Measurements from ENCODE around the gene TMC1. TPM values are rescaled to one million over a fixed set of nuclear protein-coding genes. Genes with fewer than 3 reads are reported as not detected.

Gene TMC1
- total RNA-seq, 1 donor from 2014 or later, result not detected

DNA sequence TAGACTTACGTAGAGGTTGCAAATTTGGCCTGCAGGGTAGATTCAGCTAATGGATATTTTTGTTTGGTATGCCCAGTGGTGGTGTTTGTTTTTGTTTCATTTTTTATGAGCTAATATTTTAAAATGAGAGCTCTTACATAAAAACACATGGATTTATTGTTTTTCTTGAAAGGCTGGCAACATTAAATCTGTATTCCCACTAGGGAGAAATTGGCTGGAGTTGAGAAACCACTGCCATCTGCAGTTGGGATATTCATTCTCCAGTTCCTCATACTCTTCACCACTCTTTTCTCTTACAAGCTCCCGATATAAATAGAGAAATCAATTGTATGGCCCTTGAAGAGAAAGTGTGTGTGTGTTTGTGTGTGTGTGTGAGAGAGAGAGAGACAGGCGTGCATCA lies 288.2 kb downstream of the TMC1 start:
- DNase-seq (ENCODE audit: low spot score), result no peak
- H3K36me3 Mint-ChIP-seq, result peaks cover 2% of the 10 kb centered on the region
- H3K9me3 Mint-ChIP-seq, result peaks cover 12% of the 10 kb centered on the region
- Histone ChIP-seq H3K9me3 (ENCODE audit: low read depth) (no peaks in the 10 kb centered on the region), H3K36me3 (no peaks in the 10 kb centered on the region), H2AFZ (replicated peaks) (no peak overlapping the region), H3F3A (ENCODE audit: low read depth) (no peaks in the 10 kb centered on the region), H3K27me3 (no peaks in the 10 kb centered on the region), H3K27ac (no peak overlapping the region), H3K4me1 (no peaks in the 10 kb centered on the region), H3K79me2 (ENCODE audit: low read depth) (no peaks in the 10 kb centered on the region), H3K9ac (no peak overlapping the region), H3K4me2 (no peak overlapping the region), H3K4me3 (no peak overlapping the region), H4K20me1 (ENCODE audit: low read depth) (no peaks in the 10 kb centered on the region)
- H3K4me1 Mint-ChIP-seq, result peaks cover 8% of the 10 kb centered on the region
- H3K27me3 Mint-ChIP-seq (ENCODE audit: insufficient read depth, low read depth), result no peaks in the 10 kb centered on the region
- H3K4me3 Mint-ChIP-seq, result no peak overlapping the region
- TF ChIP-seq EZH2phosphoT487 (IDR thresholded peaks at IDR 0.05), result no peak
- no peak for TF ChIP-seq EZH2 (IDR thresholded peaks at IDR 0.05)
- TF ChIP-seq, protein P1, sequence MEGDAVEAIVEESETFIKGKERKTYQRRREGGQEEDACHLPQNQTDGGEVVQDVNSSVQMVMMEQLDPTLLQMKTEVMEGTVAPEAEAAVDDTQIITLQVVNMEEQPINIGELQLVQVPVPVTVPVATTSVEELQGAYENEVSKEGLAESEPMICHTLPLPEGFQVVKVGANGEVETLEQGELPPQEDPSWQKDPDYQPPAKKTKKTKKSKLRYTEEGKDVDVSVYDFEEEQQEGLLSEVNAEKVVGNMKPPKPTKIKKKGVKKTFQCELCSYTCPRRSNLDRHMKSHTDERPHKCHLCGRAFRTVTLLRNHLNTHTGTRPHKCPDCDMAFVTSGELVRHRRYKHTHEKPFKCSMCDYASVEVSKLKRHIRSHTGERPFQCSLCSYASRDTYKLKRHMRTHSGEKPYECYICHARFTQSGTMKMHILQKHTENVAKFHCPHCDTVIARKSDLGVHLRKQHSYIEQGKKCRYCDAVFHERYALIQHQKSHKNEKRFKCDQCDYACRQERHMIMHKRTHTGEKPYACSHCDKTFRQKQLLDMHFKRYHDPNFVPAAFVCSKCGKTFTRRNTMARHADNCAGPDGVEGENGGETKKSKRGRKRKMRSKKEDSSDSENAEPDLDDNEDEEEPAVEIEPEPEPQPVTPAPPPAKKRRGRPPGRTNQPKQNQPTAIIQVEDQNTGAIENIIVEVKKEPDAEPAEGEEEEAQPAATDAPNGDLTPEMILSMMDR (IDR thresholded peaks at IDR 0.05), result no peak
- no peak overlapping the region for H3K27ac Mint-ChIP-seq

DNA sequence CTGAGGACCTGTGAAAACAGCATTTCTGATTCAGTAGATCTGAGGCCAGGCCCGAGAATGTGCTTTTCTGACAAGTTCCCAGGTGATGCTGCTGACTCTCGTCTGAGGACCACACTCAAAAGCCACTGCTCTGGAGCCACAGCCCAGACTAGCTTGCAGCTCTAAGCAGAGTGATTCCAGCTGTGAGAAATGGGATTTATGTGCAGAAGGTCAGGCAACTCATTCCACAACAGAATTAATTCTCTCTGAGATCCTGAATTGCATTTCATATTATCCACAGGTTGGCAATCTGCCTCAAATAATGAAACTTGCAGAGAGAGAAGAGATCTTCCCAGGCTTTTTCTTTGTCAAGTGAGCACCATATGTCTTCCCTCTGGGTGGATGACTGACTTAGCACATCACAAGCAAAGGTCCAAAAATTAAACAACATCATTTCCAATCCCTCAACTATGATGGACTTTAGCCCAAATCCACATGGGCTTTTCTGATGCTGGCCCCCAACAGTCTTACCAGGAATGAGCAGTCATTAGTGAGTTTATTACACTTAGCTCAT lies 291.2 kb downstream of the TMC1 start:
- H3F3A ChIP-seq (ENCODE audit: low read depth), result no peaks in the 10 kb centered on the region
- no peak overlapping the region for H3K27ac ChIP-seq
- no peaks in the 10 kb centered on the region for H3K79me2 ChIP-seq (ENCODE audit: low read depth)
- H3K9ac ChIP-seq, result no peak overlapping the region
- no peaks in the 10 kb centered on the region for H3K36me3 Mint-ChIP-seq
- H4K20me1 ChIP-seq (ENCODE audit: low read depth), result no peaks in the 10 kb centered on the region
- TF ChIP-seq EZH2 (IDR thresholded peaks at IDR 0.05) (no peak), EZH2phosphoT487 (IDR thresholded peaks at IDR 0.05) (no peak)
- TF ChIP-seq, protein P1 (IDR thresholded peaks at IDR 0.05), result no peak
- no peak overlapping the region for H3K4me2 ChIP-seq
- H3K27me3 ChIP-seq, result no peaks in the 10 kb centered on the region
- no peak for DNase-seq (ENCODE audit: low spot score)
- peaks cover 5% of the 10 kb centered on the region for H3K4me1 Mint-ChIP-seq
- no peaks in the 10 kb centered on the region for H3K4me1 ChIP-seq
- peaks cover 5% of the 10 kb centered on the region for H3K9me3 Mint-ChIP-seq
- no peaks in the 10 kb centered on the region for H3K9me3 ChIP-seq (ENCODE audit: low read depth)
- no peak overlapping the region for H3K4me3 ChIP-seq
- H3K36me3 ChIP-seq, result no peaks in the 10 kb centered on the region
- H3K27me3 Mint-ChIP-seq (ENCODE audit: insufficient read depth, low read depth), result no peaks in the 10 kb centered on the region
- H3K4me3 Mint-ChIP-seq, result no peak overlapping the region
- no peak overlapping the region for H3K27ac Mint-ChIP-seq
- no peak overlapping the region for H2AFZ ChIP-seq (replicated peaks)

DNA sequence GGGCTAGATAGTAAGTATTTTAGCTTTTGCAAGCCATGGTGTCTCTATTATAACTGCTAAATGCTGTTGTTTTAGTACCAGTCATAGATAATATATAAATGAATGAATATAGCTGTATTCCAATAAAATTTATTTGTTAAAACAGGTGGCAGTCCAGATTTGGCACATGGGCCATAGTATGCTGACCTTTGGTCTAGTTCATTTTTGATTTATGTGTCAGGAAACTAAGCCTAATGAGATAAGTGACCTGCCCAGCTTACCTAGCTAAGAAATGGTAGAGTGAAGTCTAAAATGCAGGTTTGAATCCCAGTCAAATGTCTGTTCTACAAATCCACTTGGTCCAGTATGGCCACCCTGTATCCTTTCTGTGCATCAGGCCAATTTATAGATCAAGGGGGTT lies 292.1 kb downstream of the TMC1 start:
- Histone ChIP-seq H3K79me2 (ENCODE audit: low read depth) (no peaks in the 10 kb centered on the region), H4K20me1 (ENCODE audit: low read depth) (no peaks in the 10 kb centered on the region), H3K36me3 (no peaks in the 10 kb centered on the region), H3F3A (ENCODE audit: low read depth) (no peaks in the 10 kb centered on the region), H3K4me3 (no peak overlapping the region), H3K9ac (no peak overlapping the region), H3K9me3 (ENCODE audit: low read depth) (no peaks in the 10 kb centered on the region), H3K27ac (no peak overlapping the region), H3K4me1 (no peaks in the 10 kb centered on the region), H3K4me2 (no peak overlapping the region), H2AFZ (replicated peaks) (no peak overlapping the region), H3K27me3 (no peaks in the 10 kb centered on the region)
- Mint-ChIP-seq H3K4me1 (peaks cover 7% of the 10 kb centered on the region), H3K36me3 (no peaks in the 10 kb centered on the region), H3K27me3 (ENCODE audit: insufficient read depth, low read depth) (no peaks in the 10 kb centered on the region), H3K27ac (no peak overlapping the region), H3K4me3 (no peak overlapping the region), H3K9me3 (peaks cover 2% of the 10 kb centered on the region)
- TF ChIP-seq, protein P1 (IDR thresholded peaks at IDR 0.05), result no peak
- no peak for TF ChIP-seq EZH2phosphoT487 (IDR thresholded peaks at IDR 0.05)
- no peak for TF ChIP-seq EZH2 (IDR thresholded peaks at IDR 0.05)
- DNase-seq (ENCODE audit: low spot score), result no peak

All from neural progenitor cell (in vitro differentiated cells).